ENCODE measurements around the gene CALU. TPM values are rescaled to one million over a fixed set of nuclear protein-coding genes. Genes with fewer than 3 reads are reported as not detected.

CALU gene
- total RNA-seq, 1 experiment from 2014 or later, result 168 TPM

DNA sequence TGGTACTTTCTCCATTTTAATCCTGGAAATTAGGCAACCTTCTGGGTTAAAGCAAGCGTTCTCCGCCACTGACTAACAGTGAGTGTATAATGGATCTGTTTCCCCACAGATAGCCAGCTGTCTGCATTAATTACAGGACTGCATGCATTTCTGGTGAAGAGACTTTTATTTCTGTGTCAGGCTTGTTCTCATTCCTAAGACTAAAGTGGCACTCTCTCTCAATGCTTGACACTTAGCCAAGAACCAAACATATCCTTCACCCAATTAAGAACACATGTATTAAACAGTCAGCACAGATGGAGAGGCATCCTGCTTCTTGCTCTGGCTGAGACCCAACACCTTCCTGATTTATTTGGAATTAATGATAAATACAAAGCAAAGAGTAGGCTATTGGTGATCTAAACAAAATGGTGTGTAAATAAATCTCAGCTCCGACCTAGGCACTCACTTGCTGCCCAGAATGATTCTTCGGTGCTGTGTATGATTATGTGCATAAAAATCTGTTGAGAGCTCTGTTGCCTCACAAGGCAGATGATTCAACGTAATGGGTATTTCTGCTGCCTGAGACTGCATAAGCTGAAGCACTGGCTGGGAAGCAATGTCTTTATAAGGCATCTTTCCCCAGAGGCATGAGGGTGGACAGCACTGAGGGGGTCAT, 16.8 kb downstream of the CALU start:
- Histone ChIP-seq H4K91ac (ENCODE audit: insufficient read length, low read depth, low read length) (no peak overlapping the region), H3K23me2 (ENCODE audit: insufficient read length, low read depth, low read length, poor library complexity, severe bottlenecking) (no peaks in the 10 kb centered on the region), H2BK5ac (ENCODE audit: insufficient read length, low read length) (no peak overlapping the region), H2AFZ (ENCODE audit: low read length) (no peak overlapping the region), H3K9me3 (ENCODE audit: control insufficient read depth, low read depth, low read length) (no peaks in the 10 kb centered on the region), H3K27ac (ENCODE audit: insufficient read length, low read depth, low read length) (no peak overlapping the region), H3K4ac (ENCODE audit: low read depth, low read length) (no peak overlapping the region), H3K14ac (ENCODE audit: insufficient read depth, low read length) (no peak overlapping the region), H3K79me1 (ENCODE audit: insufficient read depth, low read depth, low read length, poor library complexity, severe bottlenecking) (peaks cover 3% of the 10 kb centered on the region), H2AK5ac (ENCODE audit: insufficient read length, low read length) (no peak overlapping the region), H4K5ac (ENCODE audit: insufficient read length, low read depth, low read length) (no peak overlapping the region), H3K27me3 (ENCODE audit: insufficient read depth, low read length) (no peaks in the 10 kb centered on the region), H3K79me2 (ENCODE audit: insufficient read depth, low read length) (no peaks in the 10 kb centered on the region), H4K8ac (replicated peaks; ENCODE audit: insufficient read length, low read depth, low read length) (no peak overlapping the region), H3K4me1 (ENCODE audit: insufficient read depth, low read length) (no peaks in the 10 kb centered on the region), H3K18ac (ENCODE audit: insufficient read length, low read depth, low read length) (no peak overlapping the region), H2BK20ac (ENCODE audit: low read depth, low read length, poor library complexity, severe bottlenecking) (no peak overlapping the region), H3K56ac (ENCODE audit: insufficient read length, low read depth, low read length) (no peak overlapping the region), H3K23ac (ENCODE audit: insufficient read length, low read depth, low read length) (no peak overlapping the region), H2BK12ac (ENCODE audit: insufficient read length, low read depth, low read length) (no peak overlapping the region), H3K9ac (ENCODE audit: extremely low read depth, insufficient read length, low read length) (no peak overlapping the region), H2BK120ac (ENCODE audit: low read depth, low read length, poor library complexity, severe bottlenecking) (no peak overlapping the region), H3K4me2 (ENCODE audit: insufficient read depth, insufficient read length, low read length) (no peak overlapping the region), H2BK15ac (ENCODE audit: low read depth, low read length) (no peak overlapping the region), H4K20me1 (ENCODE audit: control insufficient read depth, insufficient read depth, insufficient read length) (no peaks in the 10 kb centered on the region), H3T11ph (ENCODE audit: low read length) (no peak overlapping the region)
- WGBS (ENCODE audit: extremely low coverage, insufficient read length, low lambda C conversion rate), result no CpG with 5 or more reads among the region's 5 CpGs
- H3K9me3 Mint-ChIP-seq, result no peaks in the 10 kb centered on the region
- no peaks in the 10 kb centered on the region for H3K4me1 Mint-ChIP-seq
- 0 out of 7 replicates have a peak overlapping the region, but pooled peaks of 1 of the 3 experiments have one; percentile 53 for H3K27ac Mint-ChIP-seq
- peaks cover 23 to 77% (median 67%) of the 10 kb centered on the region in 3 experiments; a peak in 6 of 7 replicates for H3K36me3 Mint-ChIP-seq (ENCODE audit: insufficient read depth in 1 of 3, low read depth in 3 of 3)
- H3K4me3 Mint-ChIP-seq, result no peak overlapping the region
- no peak for DNase-seq
- no peak for TF ChIP-seq CTCF (conservative IDR thresholded peaks at IDR 0.05)
- no peaks in the 10 kb centered on the region for H3K27me3 Mint-ChIP-seq (ENCODE audit: low read depth)

Measured in H9 (cell line).